Measurements from ENCODE around the gene TIFAB.

GRCh38 chr5:135425641-135426040 lies 26.5 kb downstream of the TIFAB start:
- TF ChIP-seq POLR2A (IDR thresholded peaks at IDR 0.05; ENCODE audit: low read depth) (no peak), CTCF (IDR thresholded peaks at IDR 0.05) (no peak), POLR2AphosphoS5 (IDR thresholded peaks at IDR 0.05) (no peak)

All from esophagus muscularis mucosa (tissue), 3 donors.